ENCODE data around the gene HDDC2. TPM values are rescaled to one million over a fixed set of nuclear protein-coding genes. Genes with fewer than 3 reads are reported as not detected.
A peak's percentile ranks its signal among the peaks of the same experiment; 100 is the strongest.

The HDDC2 gene
- total RNA-seq, 3 donors from 2014 or later (not counting 1 experiment from before 2014, with no cell fraction given): 53.5 to 87.5 (median 57.3) TPM

DNA sequence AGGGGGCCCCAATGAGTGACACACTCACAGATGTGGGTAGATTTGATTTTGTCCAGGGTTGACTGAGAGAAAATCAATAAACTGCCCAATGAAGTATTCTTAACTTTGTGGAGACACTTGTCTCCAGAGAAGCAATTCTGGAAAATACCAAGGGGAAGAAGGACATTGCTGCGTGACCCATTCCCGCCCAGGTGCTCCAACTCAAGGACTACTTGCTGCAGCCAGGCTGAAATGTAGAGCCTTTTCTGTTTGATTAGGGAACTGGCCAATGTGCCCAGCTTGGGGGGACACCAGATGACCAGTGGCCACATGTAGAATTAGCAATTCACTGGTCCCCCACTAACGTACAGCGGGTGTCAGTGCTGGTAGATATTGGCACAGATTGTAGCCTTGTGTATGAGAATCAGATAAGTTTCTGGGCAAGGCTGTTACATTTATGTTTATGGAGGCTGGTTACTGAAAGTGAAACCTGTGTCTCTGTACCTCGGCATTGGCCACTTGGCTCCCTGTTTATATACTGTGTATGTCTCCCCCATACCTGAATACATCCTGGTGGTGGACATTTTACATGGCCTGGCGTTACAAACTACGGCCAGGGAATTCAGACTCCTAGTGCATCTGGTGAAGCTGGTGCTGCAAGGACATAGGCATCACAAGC, 32.3 kb downstream of the HDDC2 start:
- no peak for DNase-seq
- no peaks in the 10 kb centered on the region for H3K27me3 Mint-ChIP-seq (ENCODE audit: low read depth in 2 of 2)
- H3K9me3 Mint-ChIP-seq: no peaks in the 10 kb centered on the region
- H3K27ac Mint-ChIP-seq: peak overlapping the region; percentile 59 to 60
- intact Hi-C loops (cut with micrococcal nuclease): no loop called here
- ATAC-seq: peak in 2 of 3 donors; percentile 74 to 80
- peak overlapping the region; percentile 28 for H3K4me3 Mint-ChIP-seq
- Histone ChIP-seq H3K9me3 (ENCODE audit: control insufficient read depth, insufficient read depth, low read length) (no peaks in the 10 kb centered on the region), H3K27ac (ENCODE audit: low read length) (peak overlapping the region; percentile 31), H3K4me1 (ENCODE audit: control insufficient read depth, insufficient read depth, low read length) (peaks cover 30% of the 10 kb centered on the region), H3K27me3 (ENCODE audit: control insufficient read depth, insufficient read depth, low read length) (no peaks in the 10 kb centered on the region), H3K4me3 (ENCODE audit: low read length) (no peak overlapping the region), H3K36me3 (ENCODE audit: control insufficient read depth, insufficient read depth, low read length) (peaks cover 15% of the 10 kb centered on the region)
- TF ChIP-seq, protein P1, sequence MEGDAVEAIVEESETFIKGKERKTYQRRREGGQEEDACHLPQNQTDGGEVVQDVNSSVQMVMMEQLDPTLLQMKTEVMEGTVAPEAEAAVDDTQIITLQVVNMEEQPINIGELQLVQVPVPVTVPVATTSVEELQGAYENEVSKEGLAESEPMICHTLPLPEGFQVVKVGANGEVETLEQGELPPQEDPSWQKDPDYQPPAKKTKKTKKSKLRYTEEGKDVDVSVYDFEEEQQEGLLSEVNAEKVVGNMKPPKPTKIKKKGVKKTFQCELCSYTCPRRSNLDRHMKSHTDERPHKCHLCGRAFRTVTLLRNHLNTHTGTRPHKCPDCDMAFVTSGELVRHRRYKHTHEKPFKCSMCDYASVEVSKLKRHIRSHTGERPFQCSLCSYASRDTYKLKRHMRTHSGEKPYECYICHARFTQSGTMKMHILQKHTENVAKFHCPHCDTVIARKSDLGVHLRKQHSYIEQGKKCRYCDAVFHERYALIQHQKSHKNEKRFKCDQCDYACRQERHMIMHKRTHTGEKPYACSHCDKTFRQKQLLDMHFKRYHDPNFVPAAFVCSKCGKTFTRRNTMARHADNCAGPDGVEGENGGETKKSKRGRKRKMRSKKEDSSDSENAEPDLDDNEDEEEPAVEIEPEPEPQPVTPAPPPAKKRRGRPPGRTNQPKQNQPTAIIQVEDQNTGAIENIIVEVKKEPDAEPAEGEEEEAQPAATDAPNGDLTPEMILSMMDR (IDR thresholded peaks at IDR 0.05): no peak
- no peaks in the 10 kb centered on the region for H3K36me3 Mint-ChIP-seq
- peaks cover 27 to 32% of the 10 kb centered on the region in 2 donors for H3K4me1 Mint-ChIP-seq
- WGBS (ENCODE audit: insufficient coverage): 80% methylated on average over 7 of the region's 7 CpGs

DNA sequence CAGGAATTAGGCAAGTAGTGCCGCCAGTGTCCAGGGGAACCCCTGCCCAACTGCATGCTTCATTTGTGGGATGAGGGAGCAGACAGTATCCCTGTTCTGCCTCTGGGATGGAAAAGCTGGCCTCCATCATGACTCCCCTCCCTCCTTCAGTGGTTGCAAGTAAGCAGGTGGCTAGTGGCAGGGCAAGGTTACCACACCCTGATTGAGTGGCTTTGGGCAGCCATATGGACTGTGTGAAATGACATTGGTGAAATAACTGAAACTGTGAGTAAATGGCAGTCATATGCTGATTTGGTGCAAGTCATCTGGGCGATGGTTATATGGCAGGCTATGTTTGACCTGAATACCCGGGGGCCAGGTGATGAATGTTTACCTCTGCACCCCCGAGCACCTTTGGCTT, 33.0 kb downstream of the HDDC2 start:
- H3K4me1 ChIP-seq (ENCODE audit: control insufficient read depth, insufficient read depth, low read length): peaks cover 33% of the 10 kb centered on the region
- WGBS (ENCODE audit: insufficient coverage): 95% methylated on average over 4 of the region's 4 CpGs
- H3K27ac Mint-ChIP-seq: peak overlapping the region; percentile 59 to 60
- H3K36me3 ChIP-seq (ENCODE audit: control insufficient read depth, insufficient read depth, low read length): peaks cover 11% of the 10 kb centered on the region
- no peak overlapping the region for H3K27ac ChIP-seq (ENCODE audit: low read length)
- H3K4me1 Mint-ChIP-seq: peaks cover 31 to 35% of the 10 kb centered on the region in 2 donors
- H3K4me3 Mint-ChIP-seq: no peak overlapping the region
- H3K4me3 ChIP-seq (ENCODE audit: low read length): no peak overlapping the region
- H3K27me3 ChIP-seq (ENCODE audit: control insufficient read depth, insufficient read depth, low read length): no peaks in the 10 kb centered on the region
- intact Hi-C loops (cut with micrococcal nuclease): no loop called here
- no peaks in the 10 kb centered on the region for H3K9me3 ChIP-seq (ENCODE audit: control insufficient read depth, insufficient read depth, low read length)
- DNase-seq (no peak), ATAC-seq (no peak)
- H3K36me3 Mint-ChIP-seq: no peaks in the 10 kb centered on the region
- TF ChIP-seq, protein P1 (IDR thresholded peaks at IDR 0.05): no peak
- no peaks in the 10 kb centered on the region for H3K9me3 Mint-ChIP-seq
- no peaks in the 10 kb centered on the region for H3K27me3 Mint-ChIP-seq (ENCODE audit: low read depth in 2 of 2)

DNA sequence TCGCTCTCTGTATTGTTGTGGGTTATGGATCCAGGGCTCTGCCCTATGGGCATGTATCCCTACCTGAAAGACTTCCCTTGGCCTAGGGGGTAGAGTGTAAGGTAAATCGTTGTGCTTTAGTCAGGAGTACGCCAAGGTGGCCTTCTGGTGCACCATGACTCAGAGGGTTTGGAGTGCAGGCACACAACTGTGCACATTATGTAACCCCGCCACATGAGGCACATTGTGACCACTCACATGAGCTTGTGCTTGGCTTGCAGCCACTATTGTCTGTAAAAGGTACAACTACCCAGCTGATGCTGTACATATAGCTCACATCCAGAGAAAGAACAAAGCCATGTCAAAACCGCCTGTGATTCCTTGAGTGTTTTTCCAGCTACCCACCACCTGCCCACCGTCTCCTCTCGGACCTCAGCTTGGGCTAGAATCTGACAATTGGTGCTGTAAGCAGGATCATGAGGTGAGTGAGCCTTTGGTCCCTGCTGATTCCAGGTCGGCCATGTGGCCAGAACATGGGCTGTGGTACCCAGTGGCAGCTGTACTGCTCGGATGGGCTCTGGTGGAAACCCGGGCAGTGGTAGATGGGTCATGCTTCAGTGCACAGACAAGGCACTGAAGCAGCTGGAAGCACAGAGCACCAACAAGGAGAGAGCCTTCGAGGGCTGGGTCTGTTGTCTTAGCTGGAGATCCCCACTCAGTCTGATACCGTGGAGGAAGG, 33.8 kb downstream of the HDDC2 start:
- 95% methylated on average over 12 of the region's 12 CpGs for WGBS (ENCODE audit: insufficient coverage)
- H3K27me3 ChIP-seq (ENCODE audit: control insufficient read depth, insufficient read depth, low read length): no peaks in the 10 kb centered on the region
- Mint-ChIP-seq H3K9me3 (no peaks in the 10 kb centered on the region), H3K36me3 (no peaks in the 10 kb centered on the region), H3K27me3 (ENCODE audit: low read depth in 2 of 2) (no peaks in the 10 kb centered on the region), H3K27ac (no peak overlapping the region), H3K4me3 (no peak overlapping the region), H3K4me1 (peaks cover 37 to 42% of the 10 kb centered on the region in 2 donors)
- peaks cover 6% of the 10 kb centered on the region for H3K36me3 ChIP-seq (ENCODE audit: control insufficient read depth, insufficient read depth, low read length)
- H3K4me1 ChIP-seq (ENCODE audit: control insufficient read depth, insufficient read depth, low read length): peaks cover 37% of the 10 kb centered on the region
- H3K27ac ChIP-seq (ENCODE audit: low read length): no peak overlapping the region
- no peak for DNase-seq
- H3K4me3 ChIP-seq (ENCODE audit: low read length): no peak overlapping the region
- intact Hi-C loops (cut with micrococcal nuclease): no loop called here
- no peaks in the 10 kb centered on the region for H3K9me3 ChIP-seq (ENCODE audit: control insufficient read depth, insufficient read depth, low read length)
- TF ChIP-seq, protein P1 (IDR thresholded peaks at IDR 0.05): no peak
- ATAC-seq: no peak
